Muscle layer of colon (tissue), 2 donors: ENCODE measurements around the gene SRPK2.

Experiments
- H3K27ac ChIP-seq: one replicate; pipeline ENCODE4 v1.7.0; 2013; ENCODE audit warnings: low read depth, mild to moderate bottlenecking, low read length, moderate library complexity
- H3K27me3 ChIP-seq, 2 donors: one replicate each; pipeline ENCODE4 v1.7.0; 2013; ENCODE audit warnings: low read length in 2 of 2, mild to moderate bottlenecking in 2 of 2; ENCODE audit not compliant: insufficient read depth in 2 of 2, control insufficient read depth in 1 of 2
- H3K36me3 ChIP-seq: one replicate; pipeline ENCODE4 v1.7.0; 2013; ENCODE audit warnings: mild to moderate bottlenecking, low read length; ENCODE audit not compliant: insufficient read depth
- H3K4me1 ChIP-seq: one replicate; pipeline ENCODE4 v1.7.0; 2013; ENCODE audit warnings: mild to moderate bottlenecking, low read length; ENCODE audit not compliant: insufficient read depth
- H3K4me3 ChIP-seq, 2 donors: one replicate each; pipeline ENCODE4 v1.7.0; 2013; ENCODE audit warnings: low read length in 2 of 2, low read depth in 1 of 2, mild to moderate bottlenecking in 1 of 2, moderate library complexity in 1 of 2
- H3K9ac ChIP-seq: one replicate; pipeline ENCODE4 v1.7.0; 2013; ENCODE audit warnings: low read length
- H3K9me3 ChIP-seq: one replicate; pipeline ENCODE4 v1.7.0; 2013; ENCODE audit warnings: mild to moderate bottlenecking, low read length
- donor health status: abdominal sarcoma.
- donor health status: Adenocarcinoma of cecum.

SRPK2 gene

DNA sequence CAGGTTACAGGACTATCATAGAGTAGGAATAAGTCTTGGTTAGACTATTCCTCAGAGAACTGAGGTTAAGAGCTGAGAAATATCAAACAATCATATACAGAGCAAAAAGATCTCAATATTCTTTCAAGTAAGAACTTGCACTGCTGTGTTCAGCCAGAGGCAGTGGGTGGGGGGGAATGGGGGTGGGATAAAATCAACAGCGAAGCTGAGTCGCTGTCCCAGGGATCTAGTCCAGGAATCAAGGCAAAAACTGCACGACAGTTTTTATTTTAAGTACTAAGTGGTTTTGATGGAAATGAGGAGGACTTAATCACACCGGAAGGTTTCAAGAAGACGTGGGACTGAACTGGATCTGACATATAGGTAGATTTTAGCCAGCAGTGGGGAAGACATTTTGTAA is 159.1 kb downstream of the SRPK2 start:
- H3K4me1 ChIP-seq, result peaks cover 11% of the 10 kb centered on the region
- no peak overlapping the region for H3K27ac ChIP-seq
- no peaks in the 10 kb centered on the region for H3K36me3 ChIP-seq
- no peaks in the 10 kb centered on the region for H3K27me3 ChIP-seq
- no peak overlapping the region for H3K9ac ChIP-seq
- H3K9me3 ChIP-seq, result no peaks in the 10 kb centered on the region
- no peak overlapping the region for H3K4me3 ChIP-seq

DNA sequence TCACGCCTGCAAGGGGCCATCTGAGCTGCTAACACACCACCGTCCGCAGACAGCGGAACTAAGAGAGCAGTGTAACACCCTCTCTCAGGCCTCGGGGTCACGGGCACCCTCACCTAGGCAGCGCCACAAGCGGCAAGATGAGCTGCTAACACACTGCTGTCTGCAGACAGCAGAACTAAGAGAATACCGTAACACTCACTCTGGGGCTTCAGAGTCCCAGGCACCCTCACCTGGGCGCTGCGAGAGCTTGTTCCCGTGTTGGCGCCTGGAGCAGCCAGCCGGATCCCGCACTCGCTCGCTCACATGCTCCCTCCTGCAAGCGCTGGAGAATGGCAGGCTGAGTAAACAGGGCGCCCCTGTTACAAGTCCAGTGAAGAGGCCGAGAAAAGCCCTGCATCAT is 160.2 kb downstream of the SRPK2 start:
- H3K4me3 ChIP-seq, result no peak overlapping the region
- H3K27me3 ChIP-seq, result no peaks in the 10 kb centered on the region
- H3K9ac ChIP-seq, result no peak overlapping the region

DNA sequence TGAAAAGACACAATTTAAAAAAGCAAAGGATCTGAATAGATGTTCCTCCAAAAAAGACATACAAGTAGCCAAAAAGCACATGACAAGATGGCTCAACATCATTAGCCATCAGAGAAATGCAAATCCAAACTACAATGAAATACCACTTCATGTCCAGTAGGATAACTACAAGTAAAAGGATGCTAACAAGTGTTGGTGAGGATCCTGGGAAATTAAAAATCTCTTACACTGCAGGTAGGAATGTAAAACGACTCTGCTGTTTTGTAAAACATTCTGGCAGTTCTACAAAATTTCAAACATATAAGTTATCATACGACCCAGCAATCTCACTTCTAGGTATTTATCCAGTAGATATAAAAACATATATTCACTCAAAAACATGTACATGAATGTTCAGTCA is 161.3 kb downstream of the SRPK2 start:
- Histone ChIP-seq H3K4me3 (no peak overlapping the region), H3K9me3 (no peaks in the 10 kb centered on the region), H3K27me3 (no peaks in the 10 kb centered on the region), H3K9ac (no peak overlapping the region), H3K4me1 (peaks cover 17% of the 10 kb centered on the region), H3K36me3 (no peaks in the 10 kb centered on the region), H3K27ac (no peak overlapping the region)

More for the DNA sequence above, 160.2 kb downstream of the SRPK2 start:
- Histone ChIP-seq H3K36me3 (no peaks in the 10 kb centered on the region), H3K4me1 (peaks cover 12% of the 10 kb centered on the region), H3K9me3 (no peaks in the 10 kb centered on the region), H3K27ac (no peak overlapping the region)

DNA sequence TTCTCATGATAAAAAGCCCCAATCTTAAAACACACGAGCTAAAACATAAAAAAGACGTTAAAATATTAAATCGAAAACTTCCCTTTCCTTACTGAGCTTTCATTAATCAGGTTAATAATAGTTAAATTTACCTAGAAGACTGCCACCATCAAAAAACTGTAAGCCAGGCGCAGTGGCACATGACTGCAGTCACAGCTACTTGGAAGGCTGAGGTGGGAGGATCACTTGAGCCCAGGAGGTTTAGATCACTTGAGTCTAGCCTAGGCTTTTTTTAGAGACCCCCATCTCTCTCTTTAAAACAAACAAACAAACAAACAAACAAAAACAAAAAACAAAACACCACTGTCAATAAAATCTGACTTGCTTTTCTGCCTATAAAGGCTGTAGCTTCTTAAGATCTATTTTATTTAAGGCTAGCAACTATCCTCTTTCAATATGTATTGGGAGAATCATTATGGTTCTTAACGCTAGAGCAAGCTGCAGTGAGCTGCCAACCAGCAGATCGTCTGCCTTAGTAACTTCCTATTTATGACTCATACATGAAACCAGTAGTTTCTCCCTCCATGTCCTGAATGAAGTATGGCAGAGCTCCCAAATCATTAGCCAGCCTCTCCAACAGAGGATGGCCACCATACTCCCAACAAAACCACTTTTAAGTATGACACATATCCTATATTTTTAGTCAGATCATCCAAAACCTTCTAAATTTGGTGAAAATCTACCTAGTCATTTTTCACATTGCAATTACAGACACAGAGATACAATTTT is 163.7 kb downstream of the SRPK2 start:
- H3K36me3 ChIP-seq, result no peaks in the 10 kb centered on the region
- no peaks in the 10 kb centered on the region for H3K9me3 ChIP-seq
- H3K4me1 ChIP-seq, result peaks cover 28% of the 10 kb centered on the region
- H3K27me3 ChIP-seq, result no peaks in the 10 kb centered on the region
- no peak overlapping the region for H3K4me3 ChIP-seq
- no peak overlapping the region for H3K27ac ChIP-seq
- no peak overlapping the region for H3K9ac ChIP-seq

DNA sequence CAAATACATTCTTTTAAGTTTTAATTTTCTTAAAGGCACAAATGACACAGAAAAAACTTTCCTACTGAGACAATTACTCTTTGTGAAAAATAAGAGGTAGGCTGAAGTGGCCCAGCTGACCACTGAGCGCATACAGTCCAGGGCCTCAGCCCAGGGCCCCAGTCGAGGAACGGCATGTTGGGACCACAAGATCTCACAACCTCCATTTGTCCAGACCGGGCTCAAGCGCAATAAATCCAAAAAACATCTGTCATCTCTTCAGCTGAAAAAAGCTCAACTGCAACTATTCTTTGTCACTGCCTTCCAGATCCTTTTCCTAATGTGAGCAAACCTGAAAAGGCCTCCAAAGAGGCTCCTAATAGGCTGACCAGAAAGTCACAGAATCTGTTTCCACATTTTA is 165.8 kb downstream of the SRPK2 start:
- no peak overlapping the region for H3K9ac ChIP-seq
- no peaks in the 10 kb centered on the region for H3K36me3 ChIP-seq
- H3K9me3 ChIP-seq, result no peaks in the 10 kb centered on the region
- H3K27me3 ChIP-seq, result no peaks in the 10 kb centered on the region
- no peak overlapping the region for H3K27ac ChIP-seq
- peaks cover 32% of the 10 kb centered on the region for H3K4me1 ChIP-seq
- no peak overlapping the region for H3K4me3 ChIP-seq

DNA sequence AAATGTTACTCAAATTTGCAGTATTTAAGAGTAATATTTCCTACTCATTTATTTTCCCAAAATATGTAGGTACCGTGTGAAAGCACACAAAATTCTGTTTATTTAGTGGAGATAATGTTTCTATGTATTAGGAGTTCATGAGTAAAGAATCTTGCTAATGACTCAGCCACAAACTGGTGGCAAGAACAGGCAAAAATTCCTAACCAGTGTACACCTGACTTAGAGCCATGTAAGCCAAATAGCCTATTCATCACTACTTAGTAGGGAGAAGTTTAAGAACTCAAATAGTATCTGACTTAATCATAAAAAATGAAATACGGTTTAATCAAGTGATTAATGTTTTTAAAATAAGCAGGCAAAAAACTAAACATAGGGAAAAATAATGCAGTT is 169.0 kb downstream of the SRPK2 start:
- no peak overlapping the region for H3K9ac ChIP-seq
- no peak overlapping the region for H3K4me3 ChIP-seq
- no peak overlapping the region for H3K27ac ChIP-seq
- no peaks in the 10 kb centered on the region for H3K36me3 ChIP-seq
- no peaks in the 10 kb centered on the region for H3K27me3 ChIP-seq
- peaks cover 34% of the 10 kb centered on the region for H3K4me1 ChIP-seq
- no peaks in the 10 kb centered on the region for H3K9me3 ChIP-seq

DNA sequence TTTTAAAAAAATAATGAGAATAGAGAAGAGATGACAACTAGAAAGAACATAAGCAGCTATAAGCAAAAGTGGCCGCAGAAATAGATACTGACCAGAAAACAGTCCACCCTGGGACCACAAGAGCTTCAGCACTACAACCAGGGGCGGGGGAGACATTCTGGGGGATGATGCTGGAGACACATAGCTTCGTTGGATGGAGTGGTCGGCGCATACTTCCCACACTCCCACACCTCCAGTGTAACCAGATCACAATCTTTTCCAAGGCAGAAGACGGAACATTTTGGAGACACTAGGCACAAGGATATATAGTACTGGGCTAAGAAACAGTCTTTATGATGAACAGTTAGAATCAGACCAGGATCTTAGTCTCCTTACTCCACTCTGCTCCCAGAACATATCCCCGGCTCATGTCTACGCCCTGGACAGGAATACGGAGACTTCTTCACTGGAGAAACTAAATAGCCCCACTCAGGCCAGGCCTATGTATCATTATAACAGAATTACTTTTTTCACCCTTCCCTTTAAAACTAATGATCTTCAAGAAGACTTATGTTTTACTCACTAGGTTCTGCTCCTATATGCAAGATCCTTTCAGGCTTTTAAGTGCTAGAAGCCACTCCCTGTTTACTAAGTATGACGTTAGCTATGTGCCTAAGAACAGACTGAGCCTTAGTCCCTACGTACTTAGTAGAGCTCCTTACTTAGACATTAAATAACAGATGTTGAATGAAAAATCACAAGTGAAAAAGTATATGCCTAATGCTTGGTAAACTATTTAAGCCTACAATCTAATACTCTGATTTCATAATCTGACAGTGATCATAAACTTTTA is 169.6 kb downstream of the SRPK2 start:
- Histone ChIP-seq H3K27ac (no peak overlapping the region), H3K27me3 (no peaks in the 10 kb centered on the region), H3K9ac (no peak overlapping the region), H3K9me3 (no peaks in the 10 kb centered on the region), H3K4me1 (peaks cover 32% of the 10 kb centered on the region), H3K36me3 (no peaks in the 10 kb centered on the region), H3K4me3 (no peak overlapping the region)

DNA sequence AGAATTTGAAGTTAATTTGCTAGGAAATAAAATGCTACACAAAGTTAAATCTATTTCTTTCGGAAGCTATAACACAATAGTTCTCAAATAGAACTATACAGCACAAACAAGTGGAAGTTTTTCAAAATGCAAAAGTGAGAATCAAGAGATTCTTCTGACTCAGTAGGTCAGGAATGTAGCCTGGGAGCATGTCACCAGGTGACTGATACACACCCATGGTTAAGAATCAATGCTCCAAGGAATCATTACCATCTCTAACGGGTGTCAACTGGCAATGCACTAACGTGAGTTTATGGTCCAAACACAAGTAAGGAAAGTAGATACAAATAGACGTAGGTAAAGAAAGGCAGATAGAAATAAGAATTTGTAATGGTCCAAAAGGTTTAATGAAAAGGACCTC is 170.5 kb downstream of the SRPK2 start:
- Histone ChIP-seq H3K36me3 (no peaks in the 10 kb centered on the region), H3K9ac (no peak overlapping the region), H3K27ac (no peak overlapping the region), H3K4me3 (no peak overlapping the region), H3K9me3 (no peaks in the 10 kb centered on the region), H3K4me1 (peaks cover 32% of the 10 kb centered on the region), H3K27me3 (no peaks in the 10 kb centered on the region)

DNA sequence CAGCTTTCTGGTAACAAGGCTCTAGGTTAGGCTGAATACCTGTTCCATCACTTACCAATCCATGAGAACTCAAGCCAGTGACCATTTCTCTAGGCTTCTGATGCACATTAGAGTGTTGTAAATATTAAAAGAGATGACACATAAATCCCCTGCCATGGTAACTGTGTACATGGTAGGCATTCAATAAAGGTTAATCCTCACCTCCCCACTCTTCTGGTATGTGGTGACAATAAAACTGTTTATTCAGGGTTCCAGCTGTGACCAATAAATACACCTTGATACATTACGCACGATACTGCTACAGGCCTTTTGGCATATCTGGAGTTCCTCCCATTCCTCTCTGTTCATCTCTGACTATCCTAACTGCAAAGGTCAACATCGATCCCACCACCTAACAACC is 171.9 kb downstream of the SRPK2 start:
- Histone ChIP-seq H3K4me1 (peaks cover 21% of the 10 kb centered on the region), H3K36me3 (no peaks in the 10 kb centered on the region), H3K27me3 (no peaks in the 10 kb centered on the region), H3K4me3 (no peak overlapping the region), H3K27ac (no peak overlapping the region), H3K9me3 (no peaks in the 10 kb centered on the region), H3K9ac (no peak overlapping the region)

DNA sequence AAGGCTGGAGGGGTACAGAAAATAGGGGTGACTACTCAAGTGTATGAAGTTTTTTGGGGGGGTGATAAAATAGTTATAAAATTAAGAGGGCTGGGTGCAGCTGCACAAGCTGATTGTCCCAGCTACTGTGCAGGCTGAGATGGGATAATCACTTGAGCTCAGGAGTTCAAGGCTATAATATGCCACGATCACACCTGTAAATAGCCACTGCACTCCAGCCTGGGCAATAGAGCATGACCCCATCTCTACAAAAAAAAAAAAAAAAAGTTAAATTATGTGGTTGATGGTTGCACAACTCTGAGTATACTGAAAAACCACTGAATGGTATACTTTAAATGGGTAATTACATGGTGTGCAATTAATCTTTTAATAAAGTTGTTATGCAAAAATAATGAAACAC is 172.9 kb downstream of the SRPK2 start:
- no peak overlapping the region for H3K4me3 ChIP-seq
- H3K9me3 ChIP-seq, result no peaks in the 10 kb centered on the region
- H3K4me1 ChIP-seq, result peaks cover 16% of the 10 kb centered on the region
- no peaks in the 10 kb centered on the region for H3K36me3 ChIP-seq
- H3K27me3 ChIP-seq, result no peaks in the 10 kb centered on the region
- H3K27ac ChIP-seq, result no peak overlapping the region
- no peak overlapping the region for H3K9ac ChIP-seq

DNA sequence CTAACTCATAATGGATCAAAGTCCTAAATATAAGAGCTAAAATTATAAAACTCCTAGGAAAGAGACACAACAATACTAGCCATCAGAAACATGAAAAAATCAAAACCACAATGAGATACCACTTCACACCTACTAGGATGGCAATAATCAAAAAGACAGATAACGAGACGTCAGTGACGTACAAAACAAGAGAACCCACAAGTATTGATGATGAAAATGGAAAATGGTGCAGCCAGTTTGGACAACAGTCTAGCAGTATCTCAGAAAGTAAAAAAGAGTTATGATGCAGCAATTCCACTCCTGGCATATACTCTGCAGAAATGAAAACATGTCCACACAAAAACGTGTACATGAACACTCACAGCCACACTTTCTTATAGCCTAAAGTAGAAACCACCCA is 173.5 kb downstream of the SRPK2 start:
- Histone ChIP-seq H3K4me1 (peaks cover 16% of the 10 kb centered on the region), H3K27ac (no peak overlapping the region), H3K36me3 (no peaks in the 10 kb centered on the region), H3K27me3 (no peaks in the 10 kb centered on the region), H3K9ac (no peak overlapping the region), H3K4me3 (no peak overlapping the region), H3K9me3 (no peaks in the 10 kb centered on the region)
